HEK293 (cell line): Measurements from ENCODE around the gene CA5A.
"Not testable (repeated sequence)": the region's sequence is repeated elsewhere in the genome, so short reads cannot be mapped to it uniquely, and the experiment has no call there.

Experiments used
- CTCF ChIA-PET: fragments of 350-600 bp; formaldehyde crosslinking; extraction: SDS; loops from one replicate; lab custom pipeline; 2021; ENCODE audit warnings: antibody characterized with exemption; lab: Yijun Ruan, JAX
- POLR2A ChIA-PET: fragments of 300-600 bp; formaldehyde crosslinking; extraction: SDS; loops from one replicate; lab custom pipeline; 2020; ENCODE audit warnings: antibody characterized with exemption, inconsistent platforms; lab: Yijun Ruan, JAX
- H3K27ac ChIP-seq: fragments of 200-500 bp; sonication (Bioruptor generic); 2 replicates; pipeline ENCODE4 v1.5.1; 2014; ENCODE audit warnings: low read depth, low read length, control low read depth, inconsistent platforms; ENCODE audit errors: extremely low read depth
- H3K36me3 ChIP-seq, 2 experiments: fragments of 200-500 bp in 1 of 2; sonication (Bioruptor generic) in 1 of 2; 1 replicate in 1 of 2; 2 replicates in 1 of 2; pipeline ENCODE4 v1.5.1; 2014 to 2017; ENCODE audit warnings: inconsistent platforms in 2 of 2, low read length in 2 of 2; ENCODE audit not compliant: control insufficient read depth in 2 of 2, insufficient read depth in 1 of 2
- H3K4me1 ChIP-seq: fragments of 200-500 bp; sonication (Bioruptor generic); 2 replicates; pipeline ENCODE4 v1.5.1; 2014; ENCODE audit warnings: mild to moderate bottlenecking, low read length, inconsistent platforms; ENCODE audit not compliant: control insufficient read depth, insufficient read depth
- H3K4me3 ChIP-seq: 2 replicates; pipeline ENCODE4 v1.5.1; 2011; ENCODE audit warnings: low read depth, mild to moderate bottlenecking, control low read depth, low read length, moderate library complexity
- H3K9me3 ChIP-seq: fragments of 200-500 bp; sonication (Bioruptor generic); 2 replicates; pipeline ENCODE4 v1.5.1; 2014; ENCODE audit warnings: low read depth, low read length, inconsistent platforms; ENCODE audit not compliant: control insufficient read depth, insufficient read depth
- GLIS1 ChIP-seq: fragments of 450-650 bp; formaldehyde crosslinking; IDR thresholded peaks from 2 replicates; pipeline ENCODE4 v1.5.1; 2016; ENCODE audit warnings: missing biosample characterization, missing genetic modification characterization
- ZFP69B ChIP-seq: fragments of 450-650 bp; formaldehyde crosslinking; IDR thresholded peaks from 2 replicates; pipeline ENCODE4 v1.5.1; 2016; ENCODE audit warnings: missing biosample characterization, missing genetic modification characterization
- ZNF16 ChIP-seq: fragments of 450-650 bp; formaldehyde crosslinking; IDR thresholded peaks from 2 replicates; pipeline ENCODE4 v1.5.1; 2016; ENCODE audit warnings: low read depth, missing biosample characterization, missing genetic modification characterization
- ZNF48 ChIP-seq: fragments of 450-650 bp; formaldehyde crosslinking; IDR thresholded peaks from 2 replicates; pipeline ENCODE4 v1.5.1; 2016; ENCODE audit warnings: missing biosample characterization, missing genetic modification characterization
- ZNF555 ChIP-seq: fragments of 450-650 bp; formaldehyde crosslinking; conservative IDR thresholded peaks from 2 replicates; pipeline ENCODE4 v1.5.1; 2017; ENCODE audit warnings: missing biosample characterization, mild to moderate bottlenecking, missing genetic modification characterization, inconsistent platforms
- ZNF596 ChIP-seq: fragments of 450-650 bp; IDR thresholded peaks from 2 replicates; pipeline ENCODE4 v1.5.0; 2018; ENCODE audit warnings: missing biosample characterization, mild to moderate bottlenecking, missing genetic modification characterization, moderate library complexity
- ZNF600 ChIP-seq: fragments of 450-650 bp; formaldehyde crosslinking; IDR thresholded peaks from 2 replicates; pipeline ENCODE4 v1.5.1; 2016; ENCODE audit warnings: missing biosample characterization, missing genetic modification characterization
- ZNF621 ChIP-seq: fragments of 450-650 bp; formaldehyde crosslinking; IDR thresholded peaks from 2 replicates; pipeline ENCODE4 v1.5.1; 2017; ENCODE audit warnings: missing biosample characterization, missing genetic modification characterization
- ZNF670 ChIP-seq: fragments of 450-650 bp; formaldehyde crosslinking; IDR thresholded peaks from 2 replicates; pipeline ENCODE4 v1.5.1; 2016; ENCODE audit warnings: missing biosample characterization, missing genetic modification characterization, low read depth
- ZNF777 ChIP-seq: fragments of 450-650 bp; formaldehyde crosslinking; IDR thresholded peaks from 2 replicates; pipeline ENCODE4 v1.5.1; 2017; ENCODE audit warnings: missing biosample characterization, missing genetic modification characterization, borderline replicate concordance
- ZNF837 ChIP-seq: fragments of 450-650 bp; formaldehyde crosslinking; IDR thresholded peaks from 2 replicates; pipeline ENCODE4 v1.5.1; 2016; ENCODE audit warnings: missing biosample characterization, missing genetic modification characterization
- ZXDB ChIP-seq: fragments of 450-650 bp; formaldehyde crosslinking; IDR thresholded peaks from 2 replicates; pipeline ENCODE4 v1.5.1; 2016; ENCODE audit warnings: missing biosample characterization, missing genetic modification characterization
- TF ChIP-seq, protein P1 (sequence below): fragments of 450-650 bp; formaldehyde crosslinking; IDR thresholded peaks from 2 replicates; pipeline ENCODE4 v1.5.0; 2017; ENCODE audit warnings: missing biosample characterization, missing genetic modification characterization, borderline replicate concordance
- TF ChIP-seq, protein P2 (sequence below): fragments of 450-650 bp; formaldehyde crosslinking; IDR thresholded peaks from 2 replicates; pipeline ENCODE4 v1.5.1; 2017; ENCODE audit warnings: missing biosample characterization, mild to moderate bottlenecking, missing genetic modification characterization, moderate library complexity
- TF ChIP-seq, protein P3 (sequence below): fragments of 450-650 bp; formaldehyde crosslinking; conservative IDR thresholded peaks from 2 replicates; pipeline ENCODE4 v1.5.1; 2016; ENCODE audit warnings: low read depth, missing biosample characterization, missing genetic modification characterization
- TF ChIP-seq, protein P4 (sequence below): fragments of 450-650 bp; formaldehyde crosslinking; IDR thresholded peaks from 2 replicates; pipeline ENCODE4 v1.5.1; 2016; ENCODE audit warnings: missing biosample characterization, missing genetic modification characterization

Gene CA5A

DNA sequence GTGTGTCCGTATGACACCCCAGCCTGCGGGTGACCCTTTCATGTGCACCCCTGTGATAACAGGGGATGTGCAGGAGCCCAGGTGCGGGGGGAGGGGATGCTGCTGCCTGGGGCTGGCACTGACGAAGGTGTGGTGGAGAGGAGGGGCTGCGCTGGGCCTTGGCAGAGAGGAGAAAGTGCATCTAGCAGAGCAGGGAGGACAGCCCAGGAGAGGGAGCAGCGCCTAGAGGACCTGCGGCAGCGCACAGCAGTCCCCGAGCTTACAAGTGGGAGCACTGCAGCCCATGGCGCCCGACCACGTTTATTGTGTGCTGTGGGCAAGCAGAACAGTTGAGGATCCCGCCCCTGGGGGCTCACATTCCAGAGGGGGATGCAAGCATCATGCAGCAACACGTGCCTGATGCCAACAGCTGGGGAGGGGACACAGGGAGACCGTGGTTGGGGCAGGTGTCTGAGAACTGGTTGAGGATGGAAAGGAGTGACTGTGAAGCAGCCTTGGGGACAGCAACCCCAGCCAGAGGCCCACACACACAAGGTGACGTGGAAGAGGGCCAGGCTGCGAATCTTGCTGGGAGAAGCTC is 56.1 kb downstream of the CA5A start:
- Histone ChIP-seq H3K36me3 (no peaks in the 10 kb centered on the region), H3K27ac (no peak overlapping the region), H3K9me3 (no peaks in the 10 kb centered on the region), H3K4me3 (no peak overlapping the region), H3K4me1 (no peaks in the 10 kb centered on the region)
- CTCF ChIA-PET, result interaction anchor here (0.7 to 3.0 kb wide), 3 partner anchors 9 to 101 kb away, joined by 3 to 10 read pairs (median 6); no protein-coding TSS in a partner anchor
- TF ChIP-seq ZNF670 (tag by site-specific recombination), result no peak
- no peak for TF ChIP-seq ZNF600 (tag by site-specific recombination)
- TF ChIP-seq ZNF621 (tag by site-specific recombination), result no peak
- TF ChIP-seq ZNF596 (tag by site-specific recombination), result no peak
- TF ChIP-seq ZXDB (tag by site-specific recombination), result no peak
- no peak for TF ChIP-seq ZFP69B (tag by site-specific recombination)
- TF ChIP-seq, protein P1, sequence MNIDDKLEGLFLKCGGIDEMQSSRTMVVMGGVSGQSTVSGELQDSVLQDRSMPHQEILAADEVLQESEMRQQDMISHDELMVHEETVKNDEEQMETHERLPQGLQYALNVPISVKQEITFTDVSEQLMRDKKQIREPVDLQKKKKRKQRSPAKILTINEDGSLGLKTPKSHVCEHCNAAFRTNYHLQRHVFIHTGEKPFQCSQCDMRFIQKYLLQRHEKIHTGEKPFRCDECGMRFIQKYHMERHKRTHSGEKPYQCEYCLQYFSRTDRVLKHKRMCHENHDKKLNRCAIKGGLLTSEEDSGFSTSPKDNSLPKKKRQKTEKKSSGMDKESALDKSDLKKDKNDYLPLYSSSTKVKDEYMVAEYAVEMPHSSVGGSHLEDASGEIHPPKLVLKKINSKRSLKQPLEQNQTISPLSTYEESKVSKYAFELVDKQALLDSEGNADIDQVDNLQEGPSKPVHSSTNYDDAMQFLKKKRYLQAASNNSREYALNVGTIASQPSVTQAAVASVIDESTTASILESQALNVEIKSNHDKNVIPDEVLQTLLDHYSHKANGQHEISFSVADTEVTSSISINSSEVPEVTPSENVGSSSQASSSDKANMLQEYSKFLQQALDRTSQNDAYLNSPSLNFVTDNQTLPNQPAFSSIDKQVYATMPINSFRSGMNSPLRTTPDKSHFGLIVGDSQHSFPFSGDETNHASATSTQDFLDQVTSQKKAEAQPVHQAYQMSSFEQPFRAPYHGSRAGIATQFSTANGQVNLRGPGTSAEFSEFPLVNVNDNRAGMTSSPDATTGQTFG (tag by site-specific recombination), result no peak
- no peak for TF ChIP-seq ZNF16 (tag by site-specific recombination)
- no peak for TF ChIP-seq ZNF777
- TF ChIP-seq, protein P2, sequence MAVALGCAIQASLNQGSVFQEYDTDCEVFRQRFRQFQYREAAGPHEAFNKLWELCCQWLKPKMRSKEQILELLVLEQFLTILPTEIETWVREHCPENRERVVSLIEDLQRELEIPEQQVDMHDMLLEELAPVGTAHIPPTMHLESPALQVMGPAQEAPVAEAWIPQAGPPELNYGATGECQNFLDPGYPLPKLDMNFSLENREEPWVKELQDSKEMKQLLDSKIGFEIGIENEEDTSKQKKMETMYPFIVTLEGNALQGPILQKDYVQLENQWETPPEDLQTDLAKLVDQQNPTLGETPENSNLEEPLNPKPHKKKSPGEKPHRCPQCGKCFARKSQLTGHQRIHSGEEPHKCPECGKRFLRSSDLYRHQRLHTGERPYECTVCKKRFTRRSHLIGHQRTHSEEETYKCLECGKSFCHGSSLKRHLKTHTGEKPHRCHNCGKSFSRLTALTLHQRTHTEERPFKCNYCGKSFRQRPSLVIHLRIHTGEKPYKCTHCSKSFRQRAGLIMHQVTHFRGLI, result no peak
- TF ChIP-seq ZNF837, result no peak
- no peak for TF ChIP-seq GLIS1
- TF ChIP-seq, protein P3, sequence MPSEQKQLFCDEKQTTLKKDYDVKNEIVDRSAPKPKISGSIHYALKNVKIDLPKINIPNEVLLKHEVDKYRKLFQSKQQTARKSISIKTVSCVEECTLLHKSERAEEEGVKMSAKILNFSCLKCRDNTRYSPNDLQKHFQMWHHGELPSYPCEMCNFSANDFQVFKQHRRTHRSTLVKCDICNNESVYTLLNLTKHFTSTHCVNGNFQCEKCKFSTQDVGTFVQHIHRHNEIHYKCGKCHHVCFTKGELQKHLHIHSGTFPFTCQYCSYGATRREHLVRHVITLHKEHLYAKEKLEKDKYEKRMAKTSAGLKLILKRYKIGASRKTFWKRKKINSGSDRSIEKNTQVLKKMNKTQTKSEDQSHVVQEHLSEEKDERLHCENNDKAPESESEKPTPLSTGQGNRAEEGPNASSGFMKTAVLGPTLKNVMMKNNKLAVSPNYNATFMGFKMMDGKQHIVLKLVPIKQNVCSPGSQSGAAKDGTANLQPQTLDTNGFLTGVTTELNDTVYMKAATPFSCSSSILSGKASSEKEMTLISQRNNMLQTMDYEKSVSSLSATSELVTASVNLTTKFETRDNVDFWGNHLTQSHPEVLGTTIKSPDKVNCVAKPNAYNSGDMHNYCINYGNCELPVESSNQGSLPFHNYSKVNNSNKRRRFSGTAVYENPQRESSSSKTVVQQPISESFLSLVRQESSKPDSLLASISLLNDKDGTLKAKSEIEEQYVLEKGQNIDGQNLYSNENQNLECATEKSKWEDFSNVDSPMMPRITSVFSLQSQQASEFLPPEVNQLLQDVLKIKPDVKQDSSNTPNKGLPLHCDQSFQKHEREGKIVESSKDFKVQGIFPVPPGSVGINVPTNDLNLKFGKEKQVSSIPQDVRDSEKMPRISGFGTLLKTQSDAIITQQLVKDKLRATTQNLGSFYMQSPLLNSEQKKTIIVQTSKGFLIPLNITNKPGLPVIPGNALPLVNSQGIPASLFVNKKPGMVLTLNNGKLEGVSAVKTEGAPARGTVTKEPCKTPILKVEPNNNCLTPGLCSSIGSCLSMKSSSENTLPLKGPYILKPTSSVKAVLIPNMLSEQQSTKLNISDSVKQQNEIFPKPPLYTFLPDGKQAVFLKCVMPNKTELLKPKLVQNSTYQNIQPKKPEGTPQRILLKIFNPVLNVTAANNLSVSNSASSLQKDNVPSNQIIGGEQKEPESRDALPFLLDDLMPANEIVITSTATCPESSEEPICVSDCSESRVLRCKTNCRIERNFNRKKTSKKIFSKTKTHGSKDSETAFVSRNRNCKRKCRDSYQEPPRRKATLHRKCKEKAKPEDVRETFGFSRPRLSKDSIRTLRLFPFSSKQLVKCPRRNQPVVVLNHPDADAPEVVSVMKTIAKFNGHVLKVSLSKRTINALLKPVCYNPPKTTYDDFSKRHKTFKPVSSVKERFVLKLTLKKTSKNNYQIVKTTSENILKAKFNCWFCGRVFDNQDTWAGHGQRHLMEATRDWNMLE (tag by site-specific recombination), result no peak
- TF ChIP-seq ZNF555 (tag by site-specific recombination), result no peak
- no peak for TF ChIP-seq ZNF48 (tag by site-specific recombination)
- POLR2A ChIA-PET, result no interaction called here

DNA sequence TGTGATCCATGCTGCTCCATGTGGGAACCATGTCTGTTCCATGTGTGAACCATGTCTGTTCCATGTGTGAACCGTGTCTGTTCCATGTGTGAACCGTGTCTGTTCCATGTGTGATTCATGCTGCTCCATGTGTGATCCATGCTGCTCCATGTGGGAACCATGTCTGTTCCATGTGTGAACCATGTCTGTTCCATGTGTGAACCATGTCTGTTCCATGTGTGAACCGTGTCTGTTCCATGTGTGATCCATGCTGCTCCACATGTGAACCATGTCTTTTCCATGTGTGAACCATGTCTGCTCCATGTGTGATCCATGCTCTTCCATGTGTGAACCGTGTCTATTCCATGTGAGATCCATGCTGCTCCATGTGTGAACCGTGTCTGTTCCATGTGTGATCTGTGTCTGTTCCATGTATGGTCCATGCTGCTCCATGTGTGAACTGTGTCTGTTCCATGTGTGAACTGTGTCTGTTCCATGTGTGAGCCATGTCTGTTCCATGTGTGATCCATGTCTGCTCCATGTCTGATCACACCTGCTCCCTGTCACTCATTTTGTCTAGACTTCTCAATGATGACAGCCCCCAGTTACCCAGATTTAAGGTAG is 56.8 kb downstream of the CA5A start:
- H3K4me3 ChIP-seq, H3K4me1 ChIP-seq, H3K9me3 ChIP-seq, H3K36me3 ChIP-seq, POLR2A ChIA-PET, H3K27ac ChIP-seq: not testable (repeated sequence)
- TF ChIP-seq, protein P4, sequence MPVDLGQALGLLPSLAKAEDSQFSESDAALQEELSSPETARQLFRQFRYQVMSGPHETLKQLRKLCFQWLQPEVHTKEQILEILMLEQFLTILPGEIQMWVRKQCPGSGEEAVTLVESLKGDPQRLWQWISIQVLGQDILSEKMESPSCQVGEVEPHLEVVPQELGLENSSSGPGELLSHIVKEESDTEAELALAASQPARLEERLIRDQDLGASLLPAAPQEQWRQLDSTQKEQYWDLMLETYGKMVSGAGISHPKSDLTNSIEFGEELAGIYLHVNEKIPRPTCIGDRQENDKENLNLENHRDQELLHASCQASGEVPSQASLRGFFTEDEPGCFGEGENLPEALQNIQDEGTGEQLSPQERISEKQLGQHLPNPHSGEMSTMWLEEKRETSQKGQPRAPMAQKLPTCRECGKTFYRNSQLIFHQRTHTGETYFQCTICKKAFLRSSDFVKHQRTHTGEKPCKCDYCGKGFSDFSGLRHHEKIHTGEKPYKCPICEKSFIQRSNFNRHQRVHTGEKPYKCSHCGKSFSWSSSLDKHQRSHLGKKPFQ, result peak; percentile 94
- CTCF ChIA-PET, result interaction anchor here (1.5 to 3.0 kb wide), 2 partner anchors 8 to 100 kb away, joined by 6 to 10 read pairs; no protein-coding TSS in a partner anchor
